Right lobe of liver (tissue), 6 donors: ENCODE data around the gene TRIP12. TPM values are rescaled to one million over a fixed set of nuclear protein-coding genes. Genes with fewer than 3 reads are reported as not detected.
A peak's percentile ranks its signal among the peaks of the same experiment; 100 is the strongest.
"Not testable (repeated sequence)": the region's sequence is repeated elsewhere in the genome, so short reads cannot be mapped to it uniquely, and the experiment has no call there.

ENCODE experiments used
- ATAC-seq, 4 donors: fragments of 200-7000 bp; cut with Tn5 transposase; one replicate each; pipeline ENCODE4 v1.9.1; 2020; ENCODE audit warnings: mild to moderate bottlenecking in 4 of 4, moderate library complexity in 4 of 4
- DNase-seq, 3 donors: peaks; one replicate each; pipeline ENCODE4 v3.0.0-alpha.2; 2020
- H3K27ac ChIP-seq, 3 donors: fragments of 200-600 bp; one replicate each; pipeline ENCODE4 v1.8.0; 2022
- H3K27me3 ChIP-seq, 2 donors: fragments of 200-600 bp; one replicate each; pipeline ENCODE4 v1.8.0; 2022
- H3K36me3 ChIP-seq, 4 donors: fragments of 200-600 bp; sonication (generic) in 1 of 4; one replicate each; pipeline versions ENCODE4 v1.5.1 to v1.8.0; 2017 to 2022; ENCODE audit warnings: control low read depth in 1 of 4
- H3K4me1 ChIP-seq, 4 donors: fragments of 200-600 bp; sonication (generic) in 1 of 4; one replicate each; pipeline versions ENCODE4 v1.5.1 to v1.8.0; 2017 to 2022; ENCODE audit warnings: control low read depth in 1 of 4
- H3K4me3 ChIP-seq, 3 donors: fragments of 200-600 bp; one replicate each; pipeline ENCODE4 v1.8.0; 2022
- H3K9me3 ChIP-seq, 4 donors: fragments of 200-600 bp; sonication (generic) in 1 of 4; one replicate each; pipeline versions ENCODE4 v1.5.1 to v1.8.0; 2017 to 2022; ENCODE audit warnings: control low read depth in 1 of 4
- POLR2A ChIP-seq: fragments of 450-650 bp; IDR thresholded peaks from one replicate; pipeline ENCODE4 v1.6.1; 2017; ENCODE audit warnings: antibody characterized with exemption, mild to moderate bottlenecking
- WGBS: methylation state at CpG from one replicate; pipeline ENCODE4 v1.1.6; 2018; ENCODE audit warnings: low coverage, low lambda C conversion rate; ENCODE audit not compliant: insufficient coverage; ENCODE audit errors: missing lambda C conversion rate; 5-methylcytosine and 5-hydroxymethylcytosine counted together
- intact Hi-C, 2 donors: fragments of 100-400 bp; cut with DNase I; formaldehyde crosslinking; loops; one replicate each; pipeline versions ENCODE4 v1.11.2 to v1.14.1; 2022
- total RNA-seq, 6 experiments: library from RNA; depleted of rRNA in 2 of 6; stranded (reverse); fragments of >200 nt in 2 of 6; fragmentation: NEBNext Ultra II Directional in 3 of 6; extraction: Animal tissue kit (Norgen Biotek cat#: 25700) in 3 of 6; gene quantifications; one replicate each; pipeline versions ENCODE4 v1.1.0 to v1.2.4, GENCODE V29; 2016 to 2023
- TF ChIP-seq, protein P1 (sequence below), 4 donors: fragments of 200-600 bp in 3 of 4; fragments of 450-650 bp in 1 of 4; IDR thresholded peaks; one replicate each; pipeline versions ENCODE4 v1.5.1 to v1.8.0; 2016 to 2022; ENCODE audit warnings: antibody characterized with exemption in 4 of 4, mild to moderate bottlenecking in 2 of 4
- donor health status: DM: no; HTN: yes; CAD: no.
- donor health status: DM: no; HTN: no; CAD: no.
- donor health status: DM: no; HTN: no; CAD: no.
- donor health status: DM: no; HTN: yes; CAD: no.
- donor health status: DM: no; HTN: yes; CAD: no.

TRIP12 gene
- total RNA-seq, 6 experiments from 2014 or later = 66.5 to 98.0 (median 85.4) TPM

DNA sequence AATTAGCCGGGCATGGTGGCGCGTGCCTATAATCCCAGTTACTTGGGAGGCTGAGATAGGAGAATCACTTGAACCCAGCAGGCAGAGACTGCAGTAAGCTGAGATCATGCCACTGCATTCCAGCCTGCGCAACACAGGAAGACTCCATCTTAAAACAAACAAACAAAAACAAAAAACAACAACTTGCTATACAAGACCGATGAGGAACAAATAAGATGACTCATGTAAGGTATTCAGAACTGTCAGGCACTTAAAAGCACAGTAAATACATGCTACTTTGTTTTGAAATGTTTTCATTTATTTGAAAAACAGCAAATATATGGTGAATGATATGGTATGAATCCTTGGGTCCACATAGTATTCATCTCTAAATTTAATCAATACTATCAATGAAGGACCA lies 66.7 kb downstream of the TRIP12 start:
- peaks cover 0 to 24% (median 8%) of the 10 kb centered on the region in 4 donors for H3K36me3 ChIP-seq
- no peak overlapping the region for H3K4me3 ChIP-seq
- ATAC-seq (no peak), DNase-seq (no peak)
- intact Hi-C loops = no loop called here
- peaks cover 0 to 6% (median 0%) of the 10 kb centered on the region in 4 donors for H3K4me1 ChIP-seq
- no peaks in the 10 kb centered on the region for H3K27me3 ChIP-seq
- H3K27ac ChIP-seq = no peak overlapping the region
- TF ChIP-seq, protein P1, sequence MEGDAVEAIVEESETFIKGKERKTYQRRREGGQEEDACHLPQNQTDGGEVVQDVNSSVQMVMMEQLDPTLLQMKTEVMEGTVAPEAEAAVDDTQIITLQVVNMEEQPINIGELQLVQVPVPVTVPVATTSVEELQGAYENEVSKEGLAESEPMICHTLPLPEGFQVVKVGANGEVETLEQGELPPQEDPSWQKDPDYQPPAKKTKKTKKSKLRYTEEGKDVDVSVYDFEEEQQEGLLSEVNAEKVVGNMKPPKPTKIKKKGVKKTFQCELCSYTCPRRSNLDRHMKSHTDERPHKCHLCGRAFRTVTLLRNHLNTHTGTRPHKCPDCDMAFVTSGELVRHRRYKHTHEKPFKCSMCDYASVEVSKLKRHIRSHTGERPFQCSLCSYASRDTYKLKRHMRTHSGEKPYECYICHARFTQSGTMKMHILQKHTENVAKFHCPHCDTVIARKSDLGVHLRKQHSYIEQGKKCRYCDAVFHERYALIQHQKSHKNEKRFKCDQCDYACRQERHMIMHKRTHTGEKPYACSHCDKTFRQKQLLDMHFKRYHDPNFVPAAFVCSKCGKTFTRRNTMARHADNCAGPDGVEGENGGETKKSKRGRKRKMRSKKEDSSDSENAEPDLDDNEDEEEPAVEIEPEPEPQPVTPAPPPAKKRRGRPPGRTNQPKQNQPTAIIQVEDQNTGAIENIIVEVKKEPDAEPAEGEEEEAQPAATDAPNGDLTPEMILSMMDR (IDR thresholded peaks at IDR 0.05) = no peak
- TF ChIP-seq POLR2A = no peak
- H3K9me3 ChIP-seq = no peaks in the 10 kb centered on the region
- 90% methylated on average over 5 of the region's 5 CpGs for WGBS

DNA sequence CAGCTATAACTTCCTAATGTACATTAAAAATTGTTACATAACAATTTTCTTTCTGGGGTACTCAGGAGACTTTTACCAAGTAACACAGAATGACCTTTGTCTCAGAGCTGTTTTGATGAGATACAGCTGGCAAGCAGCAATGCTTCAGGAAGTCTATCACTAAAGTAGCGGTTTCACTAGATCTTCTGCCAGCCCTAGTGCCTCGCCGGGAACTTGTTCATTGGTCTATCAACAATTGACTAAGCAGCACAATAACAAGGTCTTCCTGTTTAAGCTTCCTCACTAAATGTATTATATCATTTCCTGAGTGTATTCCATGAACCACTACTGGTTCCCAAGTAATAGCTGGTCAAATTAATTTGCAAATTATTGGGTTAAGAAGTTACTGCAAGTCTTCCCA lies 69.2 kb downstream of the TRIP12 start:
- WGBS = 28% methylated on average over 3 of the region's 3 CpGs
- peaks cover 0 to 6% (median 0%) of the 10 kb centered on the region in 4 donors for H3K4me1 ChIP-seq
- H3K27me3 ChIP-seq = no peaks in the 10 kb centered on the region
- no peak overlapping the region for H3K27ac ChIP-seq
- ATAC-seq (peak; percentile 77 to 92 (median 90)), DNase-seq (peak in 1 of 3 donors; percentile 28)
- no peaks in the 10 kb centered on the region for H3K9me3 ChIP-seq
- TF ChIP-seq, protein P1 (IDR thresholded peaks at IDR 0.05) = no peak
- no peak for TF ChIP-seq POLR2A
- peaks cover 0 to 7% (median 2%) of the 10 kb centered on the region in 4 donors for H3K36me3 ChIP-seq
- intact Hi-C loops = no loop called here
- no peak overlapping the region for H3K4me3 ChIP-seq

DNA sequence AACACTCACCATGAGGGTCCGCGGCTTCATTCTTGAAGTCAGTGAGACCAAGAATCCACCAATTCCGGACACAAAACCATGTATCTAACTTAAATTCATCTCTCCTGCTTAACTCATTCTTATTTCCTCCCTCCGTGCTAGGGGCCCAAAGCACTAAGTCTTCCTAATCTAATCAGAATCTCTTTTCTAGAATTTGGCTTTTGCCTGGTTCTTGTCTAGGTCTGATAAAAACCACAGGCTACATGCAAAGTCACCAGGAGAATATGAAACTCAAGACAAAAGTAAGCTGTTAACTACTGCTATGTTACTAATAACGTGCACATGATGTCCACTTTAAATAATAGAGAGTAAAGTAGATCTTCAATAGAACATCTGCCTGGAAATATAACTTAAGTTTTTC lies 69.9 kb downstream of the TRIP12 start:
- TF ChIP-seq POLR2A = no peak
- TF ChIP-seq, protein P1 (IDR thresholded peaks at IDR 0.05) = no peak
- intact Hi-C loops = no loop called here
- Histone ChIP-seq H3K27ac (no peak overlapping the region), H3K36me3 (peaks cover 0 to 3% (median under 1%) of the 10 kb centered on the region in 4 donors), H3K4me3 (no peak overlapping the region), H3K4me1 (peaks cover 0 to 6% (median 0%) of the 10 kb centered on the region in 4 donors), H3K27me3 (no peaks in the 10 kb centered on the region), H3K9me3 (no peaks in the 10 kb centered on the region)
- WGBS = 69% methylated on average over 2 of the region's 5 CpGs
- DNase-seq (no peak), ATAC-seq (no peak)

DNA sequence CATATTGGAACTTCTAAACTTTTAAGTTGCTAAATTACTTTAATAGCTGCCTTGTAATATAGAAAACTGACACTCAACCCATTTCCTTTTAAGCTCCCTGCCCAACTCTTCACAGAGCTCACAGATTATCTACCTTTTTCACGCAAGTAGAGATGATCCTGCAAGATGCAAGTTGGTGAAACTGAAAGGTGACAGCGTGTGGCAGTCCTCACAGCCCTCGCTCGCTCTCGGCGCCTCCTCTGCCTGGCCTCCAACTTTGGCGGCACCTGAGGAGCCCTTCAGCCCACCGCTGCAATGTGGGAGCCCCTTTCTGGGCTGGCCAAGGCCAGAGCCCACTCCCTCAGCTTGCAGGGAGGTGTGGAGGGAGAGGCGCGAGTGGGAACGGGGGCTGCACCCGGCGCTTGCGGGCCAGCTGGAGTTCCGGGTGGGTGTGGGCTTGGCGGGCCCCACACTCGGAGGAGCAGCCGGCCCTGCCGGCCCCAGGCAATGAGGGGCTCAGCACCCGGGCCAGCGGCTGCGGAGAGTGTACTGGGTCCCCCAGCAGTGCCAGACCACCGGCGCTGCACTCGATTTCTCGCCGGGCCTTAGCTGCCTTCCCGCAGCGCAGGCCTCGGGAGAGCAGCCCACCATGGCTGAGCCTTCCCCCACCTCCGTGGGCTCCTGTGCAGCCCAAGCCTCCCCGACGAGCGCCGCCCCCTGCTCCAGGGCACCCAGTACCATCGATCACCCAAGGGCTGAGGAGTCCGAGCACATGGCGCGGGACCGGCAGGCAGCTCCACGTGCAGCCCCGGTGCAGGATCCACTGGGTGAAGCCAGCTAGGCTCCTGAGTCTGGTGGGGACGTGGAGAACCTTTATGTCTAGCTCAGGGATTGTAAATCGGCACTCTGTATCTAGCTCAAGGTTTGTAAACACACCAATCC lies 71.2 kb downstream of the TRIP12 start:
- ATAC-seq, intact Hi-C loops: not testable (repeated sequence)

DNA sequence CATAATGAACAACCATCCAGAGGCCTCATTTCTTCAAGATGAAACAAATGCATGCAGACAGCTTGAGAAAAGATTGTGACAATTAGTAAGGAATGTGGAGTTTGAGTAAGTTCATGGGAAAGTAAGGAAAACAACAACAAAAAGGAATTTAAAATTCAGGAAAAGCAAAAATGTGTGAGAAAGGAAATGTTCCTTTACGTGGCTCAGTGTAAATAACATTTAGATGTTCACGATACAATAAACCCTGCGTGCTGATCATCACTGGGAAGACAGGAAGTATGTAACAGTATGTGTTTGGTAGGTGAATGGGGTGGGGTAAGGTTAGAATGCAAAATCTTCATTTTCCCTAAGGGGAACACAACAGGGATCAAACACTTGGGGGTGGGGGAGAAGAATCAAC lies 72.7 kb downstream of the TRIP12 start:
- 85% methylated on average over 3 of the region's 3 CpGs for WGBS
- H3K36me3 ChIP-seq = peaks cover 0 to 2% (median 0%) of the 10 kb centered on the region in 4 donors
- no peak for DNase-seq

More for the DNA sequence above, 71.2 kb downstream of the TRIP12 start:
- H3K27ac ChIP-seq, DNase-seq, H3K27me3 ChIP-seq, H3K4me3 ChIP-seq, H3K4me1 ChIP-seq, H3K9me3 ChIP-seq, H3K36me3 ChIP-seq: not testable (repeated sequence)
- WGBS = 90% methylated on average over 8 of the region's 44 CpGs

More for the DNA sequence above, 72.7 kb downstream of the TRIP12 start:
- no peak for ATAC-seq
- no peaks in the 10 kb centered on the region for H3K9me3 ChIP-seq
- intact Hi-C loops = no loop called here
- TF ChIP-seq, protein P1 (IDR thresholded peaks at IDR 0.05) = no peak
- no peak for TF ChIP-seq POLR2A
- no peaks in the 10 kb centered on the region for H3K27me3 ChIP-seq
- no peak overlapping the region for H3K27ac ChIP-seq
- peaks cover 0 to 6% (median 0%) of the 10 kb centered on the region in 4 donors for H3K4me1 ChIP-seq
- H3K4me3 ChIP-seq = no peak overlapping the region
